Esophagus (tissue), 2 donors: ENCODE data around the gene PZP. TPM values are rescaled to one million over a fixed set of nuclear protein-coding genes. Genes with fewer than 3 reads are reported as not detected.

Experiments
- H3K27ac ChIP-seq, 2 donors: one replicate each; pipeline ENCODE4 v1.5.1; 2013; ENCODE audit warnings: low read depth in 2 of 2, mild to moderate bottlenecking in 2 of 2, inconsistent platforms in 1 of 2, low read length in 1 of 2, moderate library complexity in 1 of 2
- H3K27me3 ChIP-seq, 2 donors: one replicate each; pipeline ENCODE4 v1.6.1; 2013; ENCODE audit warnings: low read length in 2 of 2, control low read depth in 1 of 2, mild to moderate bottlenecking in 1 of 2; ENCODE audit not compliant: insufficient read depth in 2 of 2, control insufficient read depth in 1 of 2
- H3K36me3 ChIP-seq, 2 donors: one replicate each; pipeline ENCODE4 v1.6.1; 2013; ENCODE audit warnings: low read length in 1 of 2; ENCODE audit not compliant: control insufficient read depth in 2 of 2, insufficient read depth in 2 of 2
- H3K4me1 ChIP-seq, 2 donors: one replicate each; pipeline ENCODE4 v1.6.1; 2013; ENCODE audit warnings: low read length in 1 of 2; ENCODE audit not compliant: control insufficient read depth in 2 of 2, insufficient read depth in 2 of 2
- H3K4me3 ChIP-seq, 2 donors: one replicate each; pipeline ENCODE4 v1.5.1; 2013; ENCODE audit warnings: low read length in 2 of 2, mild to moderate bottlenecking in 2 of 2, low read depth in 1 of 2, moderate library complexity in 1 of 2
- H3K9me3 ChIP-seq, 2 donors: one replicate each; pipeline ENCODE4 v1.6.1; 2013; ENCODE audit warnings: mild to moderate bottlenecking in 2 of 2, low read depth in 1 of 2, low read length in 1 of 2, moderate library complexity in 1 of 2; ENCODE audit not compliant: control insufficient read depth in 2 of 2, insufficient read depth in 1 of 2
- WGBS, 2 donors: extraction: QIAGEN DNeasy Blood & Tissue Kit; methylation state at CpG; one replicate each; pipeline ENCODE4 v1.1.7; 2013; 5-methylcytosine and 5-hydroxymethylcytosine counted together
- polyA plus RNA-seq, 2 donors: library from polyadenylated mRNA; stranded (reverse); fragments of 200-250 nt; gene quantifications; one replicate each; pipeline ENCODE4 v1.2.3, GENCODE V29; 2013
- donor health status: healthy with polysubstance abuse.
- donor health status: Bipolar disorder and iron deficiency.

Gene PZP
- polyA plus RNA-seq, 2 donors: 0.04 to 0.06 TPM

DNA sequence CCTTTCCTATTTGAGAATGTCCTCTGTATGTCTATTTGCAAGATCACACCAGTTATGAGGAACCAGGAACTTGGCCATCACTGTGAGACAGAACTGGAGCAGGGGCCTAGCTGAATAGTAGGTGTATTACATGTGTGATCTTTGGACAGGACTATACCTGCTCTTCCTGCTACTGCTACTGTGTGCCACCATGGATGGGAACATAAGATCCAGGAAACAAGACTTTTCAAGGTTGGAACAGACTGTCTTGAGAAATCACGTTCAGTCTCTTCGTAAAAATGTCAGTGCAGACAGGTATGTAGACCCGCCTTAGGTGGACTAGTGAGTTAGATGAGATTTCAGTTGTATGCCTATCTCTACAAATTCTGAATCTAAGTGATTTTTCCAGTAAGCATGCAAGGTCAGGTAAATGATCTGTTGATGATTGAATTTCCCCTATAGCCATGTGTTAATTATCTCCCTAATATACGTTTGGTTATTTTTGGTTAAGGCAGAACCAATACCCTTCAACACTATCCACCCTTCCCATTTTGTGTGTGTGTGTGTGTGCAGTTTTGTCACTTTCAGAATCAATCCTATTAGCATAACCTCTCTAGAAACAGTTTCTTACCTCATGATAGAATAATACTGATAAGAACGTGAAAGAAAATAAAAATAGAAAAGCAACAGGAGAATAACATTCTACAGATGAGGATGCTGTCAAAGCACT lies 99.5 kb downstream of the PZP start:
- no peaks in the 10 kb centered on the region for H3K9me3 ChIP-seq
- H3K4me1 ChIP-seq: no peaks in the 10 kb centered on the region
- no peak overlapping the region for H3K27ac ChIP-seq
- 73 to 89% methylated on average over 5 of the region's 5 CpGs for WGBS, 2 donors
- H3K27me3 ChIP-seq: no peaks in the 10 kb centered on the region
- no peak overlapping the region for H3K4me3 ChIP-seq
- H3K36me3 ChIP-seq: peaks cover 2 to 3% of the 10 kb centered on the region in 2 donors

DNA sequence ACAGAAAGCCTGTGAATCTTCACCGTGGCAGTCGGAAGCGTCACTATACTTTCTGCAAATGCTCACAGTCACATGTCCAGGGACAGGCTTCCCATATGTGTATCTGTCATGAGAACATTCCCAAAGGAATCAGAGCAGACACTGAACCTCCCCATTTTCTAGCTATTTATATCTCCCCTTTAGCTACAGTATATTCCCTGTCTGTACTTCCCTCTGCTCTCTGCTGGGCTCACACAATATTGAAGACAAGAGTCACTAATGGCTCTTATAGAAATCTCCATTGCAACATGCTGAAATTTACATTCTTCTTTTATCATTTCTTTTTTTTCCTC lies 100.7 kb downstream of the PZP start:
- Histone ChIP-seq H3K27me3 (no peaks in the 10 kb centered on the region), H3K36me3 (peaks cover 2% of the 10 kb centered on the region in 2 donors), H3K4me1 (no peaks in the 10 kb centered on the region), H3K9me3 (no peaks in the 10 kb centered on the region), H3K27ac (no peak overlapping the region), H3K4me3 (no peak overlapping the region)
- 88 to 90% methylated on average over 3 of the region's 3 CpGs for WGBS, 2 donors

DNA sequence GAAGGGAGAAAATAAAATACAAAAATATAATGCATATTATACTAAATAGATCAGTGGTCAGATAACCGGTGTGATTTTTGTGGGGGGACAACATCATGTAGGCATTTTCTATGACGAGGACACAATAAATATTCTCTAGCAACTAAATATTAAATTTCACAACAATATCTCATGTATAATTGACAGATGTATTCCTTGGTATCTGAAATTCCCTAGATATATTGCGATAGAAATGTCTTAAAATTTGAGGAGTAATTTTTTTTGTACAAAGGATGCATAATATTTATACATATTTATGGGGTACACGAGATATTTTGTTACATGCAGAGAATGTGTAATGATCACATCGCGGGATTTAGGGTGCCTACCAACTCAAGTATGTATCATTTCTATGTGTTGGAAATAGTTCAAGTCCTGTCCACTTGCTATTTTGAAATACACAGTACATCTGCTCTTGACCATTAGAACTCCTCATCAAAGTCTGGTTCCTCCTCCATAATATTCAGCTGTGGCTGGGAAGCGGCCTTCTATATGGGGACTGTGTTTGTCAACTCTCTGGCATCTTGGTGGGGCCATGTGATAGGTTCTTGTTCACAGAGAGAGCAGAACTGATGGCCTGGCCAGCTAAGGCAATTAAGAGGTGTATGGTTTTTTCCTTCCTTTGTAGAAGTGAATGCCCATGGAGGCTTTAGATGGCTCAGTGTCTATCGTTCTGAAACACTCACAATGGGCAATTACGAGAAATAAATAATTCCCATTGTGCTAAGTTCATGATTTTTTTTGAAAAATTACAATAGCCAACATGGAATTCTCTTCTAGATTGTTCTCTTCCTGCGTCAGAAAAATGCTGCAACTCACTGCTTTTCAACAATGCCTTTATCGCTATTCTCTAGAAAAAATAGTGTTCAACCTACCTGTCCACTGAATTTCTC lies 101.3 kb downstream of the PZP start:
- Histone ChIP-seq H3K4me3 (no peak overlapping the region), H3K4me1 (no peaks in the 10 kb centered on the region), H3K27ac (no peak overlapping the region), H3K36me3 (peaks cover 0 to 2% of the 10 kb centered on the region in 2 donors), H3K9me3 (no peaks in the 10 kb centered on the region), H3K27me3 (no peaks in the 10 kb centered on the region)
- 88 to 90% methylated on average over 11 of the region's 11 CpGs for WGBS, 2 donors

DNA sequence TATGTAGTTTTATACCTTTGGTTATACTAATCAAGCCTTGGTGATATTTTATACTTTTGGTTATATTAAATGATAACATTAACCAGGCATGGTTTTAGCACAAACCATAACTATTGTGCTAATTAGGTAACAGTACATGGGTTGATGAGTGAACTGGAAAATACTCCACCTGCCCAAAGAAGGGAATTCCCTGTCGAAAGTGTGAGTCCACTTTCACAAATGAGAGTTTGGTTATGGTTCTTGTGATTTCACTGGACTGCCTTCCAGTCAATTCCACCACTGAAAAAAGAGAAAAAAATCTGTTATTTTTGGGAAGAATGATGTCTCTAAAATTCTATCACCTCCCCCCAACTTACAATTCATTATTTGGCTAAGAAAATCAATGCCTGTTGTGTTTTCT lies 102.1 kb downstream of the PZP start:
- H3K4me3 ChIP-seq: no peak overlapping the region
- H3K27me3 ChIP-seq: no peaks in the 10 kb centered on the region
- H3K9me3 ChIP-seq: no peaks in the 10 kb centered on the region
- H3K27ac ChIP-seq: no peak overlapping the region
- 70 to 78% methylated on average over 1 of the region's 1 CpG for WGBS, 2 donors
- peaks cover 0 to 3% of the 10 kb centered on the region in 2 donors for H3K4me1 ChIP-seq
- H3K36me3 ChIP-seq: peaks cover 0 to 2% of the 10 kb centered on the region in 2 donors

DNA sequence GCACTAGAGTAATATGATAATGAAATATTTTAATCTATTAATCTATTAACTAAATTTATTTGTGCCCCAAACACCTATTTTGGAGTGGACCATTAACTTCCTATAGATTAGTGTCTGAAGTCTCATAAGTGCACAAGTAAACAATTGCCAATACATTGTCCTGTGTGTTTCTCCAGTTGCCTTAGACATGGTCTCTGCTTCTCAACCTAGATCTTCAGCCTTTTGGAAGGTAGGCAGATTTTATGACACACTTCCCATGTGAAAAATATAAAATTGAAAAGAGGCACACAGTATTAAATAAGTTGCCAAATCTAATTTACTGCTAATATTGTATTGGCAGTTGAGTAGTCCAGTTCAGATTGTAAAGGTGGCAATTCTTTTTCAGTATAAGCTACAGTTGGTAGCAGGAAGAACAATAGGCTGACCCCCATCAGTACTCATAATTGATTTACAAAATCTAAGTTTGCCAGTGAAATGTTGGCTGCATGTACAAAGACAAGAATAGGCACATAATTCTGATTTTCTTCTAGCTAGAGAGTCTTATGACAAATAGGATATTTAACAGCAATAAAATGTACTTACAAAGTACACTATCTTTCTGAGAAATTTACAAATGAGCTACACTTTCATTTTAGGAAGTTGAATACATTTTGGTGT lies 103.3 kb downstream of the PZP start:
- Histone ChIP-seq H3K36me3 (peaks cover 0 to 2% of the 10 kb centered on the region in 2 donors), H3K4me1 (peaks cover 0 to 3% of the 10 kb centered on the region in 2 donors), H3K27me3 (no peaks in the 10 kb centered on the region), H3K4me3 (no peak overlapping the region), H3K27ac (no peak overlapping the region), H3K9me3 (no peaks in the 10 kb centered on the region)

DNA sequence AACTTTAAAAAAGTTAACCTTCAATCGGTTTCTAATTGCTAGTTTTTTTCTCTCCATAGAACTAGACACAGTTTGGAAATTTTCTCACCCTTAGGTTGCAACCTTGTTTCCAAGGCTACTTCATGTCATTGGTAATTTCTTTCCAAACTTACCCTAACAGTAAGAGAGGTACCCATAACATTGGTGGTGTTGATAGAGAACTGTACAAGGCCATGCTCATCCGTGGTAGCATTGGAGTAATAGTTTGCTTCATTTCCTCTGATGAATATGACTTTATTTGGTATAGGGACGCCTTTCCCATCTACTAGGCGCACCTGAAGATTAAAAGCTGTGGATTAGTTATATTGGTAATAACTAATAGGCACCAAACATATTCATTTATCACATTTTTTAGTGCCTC lies 104.1 kb downstream of the PZP start:
- Histone ChIP-seq H3K4me3 (no peak overlapping the region), H3K4me1 (peaks cover 0 to 3% of the 10 kb centered on the region in 2 donors), H3K27me3 (no peaks in the 10 kb centered on the region), H3K27ac (no peak overlapping the region), H3K9me3 (no peaks in the 10 kb centered on the region), H3K36me3 (peaks cover 0 to 2% of the 10 kb centered on the region in 2 donors)
- WGBS, 2 donors: 72 to 89% methylated on average over 4 of the region's 4 CpGs

DNA sequence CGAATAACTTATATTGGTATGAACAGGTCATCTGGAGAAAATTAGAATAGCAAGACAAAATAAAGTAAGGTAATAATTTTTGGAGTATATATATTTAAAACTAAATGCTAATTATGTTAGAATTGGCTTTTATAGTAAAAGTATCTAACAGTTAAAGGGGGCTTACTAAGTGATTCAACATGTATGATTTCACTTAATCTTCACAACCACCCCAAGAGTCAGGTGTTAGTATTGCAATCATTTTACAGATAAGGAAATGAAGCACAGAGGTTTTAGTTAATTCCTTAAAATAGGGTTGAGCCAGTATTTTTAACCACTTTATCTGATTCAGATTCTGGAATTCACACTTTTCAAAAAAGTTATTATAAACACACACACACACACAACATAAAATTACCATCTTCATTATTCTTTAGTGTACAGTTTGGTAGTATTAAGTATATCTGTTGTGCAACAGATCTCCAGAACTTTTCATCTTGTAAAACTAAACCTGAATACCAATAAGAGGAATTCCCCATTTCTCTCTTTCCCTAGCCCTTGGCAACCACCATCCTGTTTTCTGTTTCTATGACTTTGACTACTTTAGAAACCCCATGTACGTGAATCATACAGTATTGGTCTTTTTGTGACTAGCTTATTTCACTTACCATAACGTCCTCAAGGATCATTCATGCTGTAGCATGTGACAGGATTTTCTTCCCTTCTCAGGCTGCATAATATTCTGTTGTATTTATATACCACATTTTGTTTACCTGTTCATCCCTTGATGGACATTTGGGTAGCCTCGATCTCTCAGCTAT lies 104.9 kb downstream of the PZP start:
- H3K36me3 ChIP-seq: peaks cover 2 to 3% of the 10 kb centered on the region in 2 donors
- no peak overlapping the region for H3K27ac ChIP-seq
- WGBS, 2 donors: 68 to 70% methylated on average over 4 of the region's 4 CpGs
- no peak overlapping the region for H3K4me3 ChIP-seq
- no peaks in the 10 kb centered on the region for H3K9me3 ChIP-seq
- H3K27me3 ChIP-seq: no peaks in the 10 kb centered on the region
- peaks cover 0 to 3% of the 10 kb centered on the region in 2 donors for H3K4me1 ChIP-seq

DNA sequence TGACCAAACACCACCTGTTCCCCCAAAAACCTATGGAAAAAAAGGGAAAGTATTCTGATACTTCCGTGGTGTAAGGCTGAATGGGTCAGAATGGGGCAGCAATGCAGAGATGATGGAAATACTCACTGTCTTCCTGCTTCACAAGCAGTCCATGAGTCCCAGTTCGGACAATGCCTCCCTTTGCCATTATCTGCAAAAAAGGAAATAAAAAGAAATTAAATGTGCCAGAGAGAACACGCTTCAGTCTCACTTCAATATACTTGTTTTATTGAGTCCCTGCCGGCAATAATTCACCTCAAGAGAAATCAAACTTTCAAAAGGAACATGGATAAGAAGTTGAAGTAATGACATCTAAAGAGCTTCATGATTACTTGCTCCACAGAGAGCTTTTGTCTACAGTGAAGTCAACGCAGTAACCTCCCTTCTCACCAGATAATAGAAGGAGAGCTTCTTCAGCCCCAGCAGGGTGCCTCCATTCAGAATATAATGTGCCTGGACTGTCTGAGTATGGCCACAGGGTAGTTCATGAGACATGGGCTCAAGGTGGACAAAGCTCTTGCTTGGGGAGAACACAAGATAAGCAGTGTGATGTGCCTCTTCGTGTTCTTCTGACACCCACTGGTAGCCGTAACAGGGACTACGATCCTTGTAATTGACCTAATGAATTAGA lies 107.0 kb downstream of the PZP start:
- no peaks in the 10 kb centered on the region for H3K27me3 ChIP-seq
- 77 to 81% methylated on average over 8 of the region's 8 CpGs for WGBS, 2 donors
- H3K4me1 ChIP-seq: peaks cover 0 to 3% of the 10 kb centered on the region in 2 donors
- peaks cover 0 to 3% of the 10 kb centered on the region in 2 donors for H3K36me3 ChIP-seq
- H3K9me3 ChIP-seq: no peaks in the 10 kb centered on the region
- no peak overlapping the region for H3K27ac ChIP-seq
- no peak overlapping the region for H3K4me3 ChIP-seq
